OCI-LY1 (cell line): ENCODE results near the gene SUPT3H.

Experiments
- H2AFZ ChIP-seq: fragments of 200-600 bp; sonication (generic), shearing (Covaris generic); 2 replicates; pipeline ENCODE4 v1.6.0; 2014; ENCODE audit warnings: antibody characterized with exemption, mild to moderate bottlenecking, low read length
- H3F3A ChIP-seq: fragments of 200-600 bp; sonication (generic), shearing (Covaris generic); 2 replicates; pipeline ENCODE4 v1.6.0; 2014; ENCODE audit warnings: mild to moderate bottlenecking, antibody characterized with exemption, low read length, moderate library complexity; ENCODE audit not compliant: insufficient read depth
- H3K27ac ChIP-seq: fragments of 200-600 bp; sonication (generic); 2 replicates; pipeline ENCODE4 v1.5.1; 2014; ENCODE audit warnings: low read length, mixed run types, mild to moderate bottlenecking, low read depth; ENCODE audit not compliant: poor library complexity, severe bottlenecking
- H3K27me3 ChIP-seq: fragments of 200-600 bp; sonication (generic); 2 replicates; pipeline ENCODE4 v1.6.0; 2014; ENCODE audit warnings: antibody characterized with exemption, mild to moderate bottlenecking, low read length, moderate library complexity; ENCODE audit not compliant: insufficient read depth
- H3K36me3 ChIP-seq: fragments of 200-600 bp; sonication (generic); 2 replicates; pipeline ENCODE4 v1.6.1; 2014; ENCODE audit warnings: mild to moderate bottlenecking, antibody characterized with exemption, low read length, moderate library complexity, mixed read lengths; ENCODE audit not compliant: insufficient read depth
- H3K4me1 ChIP-seq: fragments of 200-600 bp; sonication (generic); 2 replicates; pipeline ENCODE4 v1.5.1; 2014; ENCODE audit warnings: mild to moderate bottlenecking, low read length, moderate library complexity; ENCODE audit not compliant: insufficient read depth, severe bottlenecking
- H3K4me2 ChIP-seq: fragments of 200-600 bp; sonication (generic), shearing (Covaris generic); 2 replicates; pipeline ENCODE4 v1.6.1; 2014; ENCODE audit warnings: low read length
- H3K4me3 ChIP-seq: fragments of 200-600 bp; sonication (generic); 2 replicates; pipeline ENCODE4 v1.5.1; 2014; ENCODE audit warnings: low read length, low read depth, mild to moderate bottlenecking, mixed read lengths; ENCODE audit not compliant: poor library complexity, severe bottlenecking
- H3K79me2 ChIP-seq: fragments of 200-600 bp; shearing (Covaris generic); 2 replicates; pipeline ENCODE4 v1.6.1; 2016; ENCODE audit warnings: mixed run types, low read length, mixed read lengths; ENCODE audit not compliant: insufficient read depth
- H3K9ac ChIP-seq: fragments of 200-600 bp; sonication (generic), shearing (Covaris generic); 2 replicates; pipeline ENCODE4 v1.6.1; 2014; ENCODE audit warnings: mild to moderate bottlenecking, low read length, mixed read lengths
- H3K9me2 ChIP-seq: fragments of 200-600 bp; sonication (generic), shearing (Covaris generic); 2 replicates; pipeline ENCODE4 v1.6.1; 2014; ENCODE audit warnings: low read depth, mild to moderate bottlenecking, low read length, mixed read lengths
- H3K9me3 ChIP-seq: fragments of 200-600 bp; shearing (Covaris generic); 2 replicates; pipeline ENCODE4 v1.6.1; 2014; ENCODE audit warnings: low read length, mixed read lengths
- H4K20me1 ChIP-seq: fragments of 200-600 bp; sonication (generic), shearing (Covaris generic); 2 replicates; pipeline ENCODE4 v1.6.0; 2016; ENCODE audit warnings: mild to moderate bottlenecking, low read length; ENCODE audit not compliant: insufficient read depth
- CTCF ChIP-seq: fragments of 200-600 bp; sonication (generic), shearing (Covaris generic); IDR thresholded peaks from 2 replicates; pipeline ENCODE4 v1.5.1; 2017; ENCODE audit warnings: mild to moderate bottlenecking, antibody characterized with exemption, low read length, moderate library complexity, mixed read lengths
- EZH2 ChIP-seq: fragments of 200-600 bp; sonication (generic), shearing (Covaris generic); IDR thresholded peaks from 2 replicates; pipeline ENCODE4 v1.8.0; 2017; ENCODE audit warnings: borderline replicate concordance, mixed run types, mild to moderate bottlenecking, antibody characterized with exemption, low read length, moderate library complexity, mixed read lengths

The SUPT3H gene

GRCh38 chr6:45049188-45049843, 328.4 kb downstream of the SUPT3H start:
- no peak overlapping the region for H2AFZ ChIP-seq
- H3K4me2 ChIP-seq: no peak overlapping the region
- no peak overlapping the region for H3K27ac ChIP-seq

DNA sequence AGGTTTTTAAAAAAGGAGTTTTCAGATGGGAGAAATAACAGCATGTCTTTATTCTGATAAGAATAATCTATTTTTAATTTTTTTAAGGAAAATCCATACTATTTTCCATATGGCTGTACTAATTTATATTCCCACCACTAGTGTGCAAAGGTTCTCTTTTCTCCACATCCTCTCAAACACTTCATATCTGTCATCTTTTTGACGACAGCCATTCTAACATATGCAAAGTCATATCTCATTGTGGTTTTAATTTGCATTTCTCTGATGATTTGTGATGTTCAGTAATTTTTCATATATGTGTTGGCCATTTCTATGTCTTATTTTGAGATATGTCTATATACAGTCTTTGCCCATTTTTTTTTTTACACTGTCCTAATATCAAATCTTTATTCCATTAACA, 330.2 kb downstream of the SUPT3H start:
- H2AFZ ChIP-seq: no peak overlapping the region

More at GRCh38 chr6:45049188-45049843, 328.4 kb downstream of the SUPT3H start:
- Histone ChIP-seq H3K4me3 (no peak overlapping the region), H3K9me2 (no peaks in the 10 kb centered on the region), H3K9me3 (no peaks in the 10 kb centered on the region), H3F3A (no peaks in the 10 kb centered on the region), H3K9ac (no peak overlapping the region), H3K27me3 (no peaks in the 10 kb centered on the region), H3K79me2 (no peaks in the 10 kb centered on the region), H3K36me3 (no peaks in the 10 kb centered on the region), H4K20me1 (no peaks in the 10 kb centered on the region), H3K4me1 (no peaks in the 10 kb centered on the region)
- TF ChIP-seq CTCF: no peak
- no peak for TF ChIP-seq EZH2

GRCh38 chr6:45045253-45045601, 332.5 kb downstream of the SUPT3H start:
- no peaks in the 10 kb centered on the region for H3K36me3 ChIP-seq
- H2AFZ ChIP-seq: no peak overlapping the region
- no peak overlapping the region for H3K4me2 ChIP-seq
- no peak overlapping the region for H3K4me3 ChIP-seq
- H3K4me1 ChIP-seq: no peaks in the 10 kb centered on the region
- H3K27me3 ChIP-seq: no peaks in the 10 kb centered on the region
- H3K79me2 ChIP-seq: no peaks in the 10 kb centered on the region
- no peak overlapping the region for H3K9ac ChIP-seq
- H4K20me1 ChIP-seq: no peaks in the 10 kb centered on the region
- no peaks in the 10 kb centered on the region for H3K9me3 ChIP-seq
- TF ChIP-seq EZH2 (no peak), CTCF (no peak)
- H3F3A ChIP-seq: no peaks in the 10 kb centered on the region
- no peak overlapping the region for H3K27ac ChIP-seq
- no peaks in the 10 kb centered on the region for H3K9me2 ChIP-seq

More for the DNA sequence above, 330.2 kb downstream of the SUPT3H start:
- Histone ChIP-seq H3F3A (no peaks in the 10 kb centered on the region), H3K9me2 (no peaks in the 10 kb centered on the region), H3K4me2 (no peak overlapping the region), H3K27me3 (no peaks in the 10 kb centered on the region), H4K20me1 (no peaks in the 10 kb centered on the region), H3K79me2 (no peaks in the 10 kb centered on the region), H3K4me3 (no peak overlapping the region), H3K4me1 (no peaks in the 10 kb centered on the region), H3K9ac (no peak overlapping the region), H3K27ac (no peak overlapping the region), H3K9me3 (no peaks in the 10 kb centered on the region), H3K36me3 (no peaks in the 10 kb centered on the region)
- TF ChIP-seq CTCF (no peak), EZH2 (no peak)
